ENCODE data around the gene MED8.

Gene MED8

DNA sequence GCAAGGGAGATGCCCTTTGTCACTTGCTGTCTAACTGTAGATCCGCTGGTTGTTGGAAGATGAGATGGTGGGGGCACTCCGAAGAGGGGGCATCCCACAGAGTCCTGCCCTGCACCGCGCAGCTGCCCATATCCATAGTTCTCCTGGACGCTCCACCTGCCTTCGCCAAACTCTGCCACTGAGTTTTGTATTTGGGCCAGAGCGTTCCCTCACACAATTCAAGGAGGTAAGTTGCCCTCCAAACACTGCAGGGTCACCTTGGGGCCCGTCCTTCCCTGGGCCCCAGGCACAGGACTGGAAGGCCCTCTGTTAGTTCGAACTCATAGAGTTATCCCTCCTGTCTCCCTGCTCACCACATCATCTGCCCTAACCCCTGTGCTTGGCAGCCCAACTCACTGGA is 42.1 kb upstream of the MED8 start:
- Histone ChIP-seq H3K36me3 (ENCODE audit: control insufficient read depth, insufficient read depth, low read length) (peaks cover 67% of the 10 kb centered on the region), H3K4me1 (ENCODE audit: control insufficient read depth, insufficient read depth, low read length) (peaks cover 2% of the 10 kb centered on the region), H3K4me3 (ENCODE audit: low read length) (no peak overlapping the region), H3K27me3 (ENCODE audit: control insufficient read depth, insufficient read depth, low read length) (no peaks in the 10 kb centered on the region), H3K9ac (ENCODE audit: low read length) (no peak overlapping the region), H3K27ac (ENCODE audit: low read depth, low read length) (no peak overlapping the region)

- Histone ChIP-seq H3K27ac (ENCODE audit: low read depth, low read length) (no peak overlapping the region), H3K9ac (ENCODE audit: low read length) (no peak overlapping the region), H3K36me3 (ENCODE audit: control insufficient read depth, insufficient read depth, low read length) (peaks cover 76% of the 10 kb centered on the region), H3K4me1 (ENCODE audit: control insufficient read depth, insufficient read depth, low read length) (no peaks in the 10 kb centered on the region), H3K4me3 (ENCODE audit: low read length) (no peak overlapping the region), H3K27me3 (ENCODE audit: control insufficient read depth, insufficient read depth, low read length) (no peaks in the 10 kb centered on the region)
These were observed 41.2 kb upstream of the MED8 start for GRCh38 chr1:43430831-43431230.

DNA sequence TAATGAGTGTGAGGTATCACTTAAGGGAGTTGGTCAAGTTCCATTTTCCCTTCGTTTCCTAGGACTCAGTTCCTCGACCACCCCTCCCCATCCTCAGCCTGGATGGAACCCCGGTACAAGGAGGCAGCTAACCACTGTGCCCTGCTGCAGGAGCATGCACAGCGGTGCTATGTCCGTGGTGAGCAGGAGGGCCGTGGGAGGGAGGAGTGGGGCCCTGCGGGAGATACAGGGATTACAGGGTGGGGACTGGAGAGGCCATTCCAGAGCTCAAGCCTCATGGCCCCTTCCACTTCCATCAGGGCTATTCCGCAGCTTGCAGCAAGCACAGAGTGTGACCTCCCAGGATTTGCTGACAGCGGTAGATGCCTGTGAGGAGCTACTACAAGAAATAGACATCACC is 38.3 kb upstream of the MED8 start:
- Histone ChIP-seq H3K9ac (ENCODE audit: low read length) (no peak overlapping the region), H3K4me3 (ENCODE audit: low read length) (no peak overlapping the region), H3K27ac (ENCODE audit: low read depth, low read length) (no peak overlapping the region), H3K27me3 (ENCODE audit: control insufficient read depth, insufficient read depth, low read length) (no peaks in the 10 kb centered on the region), H3K4me1 (ENCODE audit: control insufficient read depth, insufficient read depth, low read length) (no peaks in the 10 kb centered on the region), H3K36me3 (ENCODE audit: control insufficient read depth, insufficient read depth, low read length) (peaks cover 82% of the 10 kb centered on the region)

GRCh38 chr1:43427524-43427923 is 37.9 kb upstream of the MED8 start:
- peaks cover 82% of the 10 kb centered on the region for H3K36me3 ChIP-seq (ENCODE audit: control insufficient read depth, insufficient read depth, low read length)

GRCh38 chr1:43426221-43426620 is 36.6 kb upstream of the MED8 start:
- Histone ChIP-seq H3K27ac (ENCODE audit: low read depth, low read length) (no peak overlapping the region), H3K27me3 (ENCODE audit: control insufficient read depth, insufficient read depth, low read length) (no peaks in the 10 kb centered on the region), H3K9ac (ENCODE audit: low read length) (no peak overlapping the region), H3K4me3 (ENCODE audit: low read length) (no peak overlapping the region), H3K36me3 (ENCODE audit: control insufficient read depth, insufficient read depth, low read length) (peaks cover 81% of the 10 kb centered on the region), H3K4me1 (ENCODE audit: control insufficient read depth, insufficient read depth, low read length) (no peaks in the 10 kb centered on the region)

More at GRCh38 chr1:43427524-43427923, 37.9 kb upstream of the MED8 start:
- no peaks in the 10 kb centered on the region for H3K27me3 ChIP-seq (ENCODE audit: control insufficient read depth, insufficient read depth, low read length)
- H3K27ac ChIP-seq (ENCODE audit: low read depth, low read length): no peak overlapping the region
- no peaks in the 10 kb centered on the region for H3K4me1 ChIP-seq (ENCODE audit: control insufficient read depth, insufficient read depth, low read length)
- no peak overlapping the region for H3K4me3 ChIP-seq (ENCODE audit: low read length)
- no peak overlapping the region for H3K9ac ChIP-seq (ENCODE audit: low read length)

- no peak overlapping the region for H3K9ac ChIP-seq (ENCODE audit: low read length)
- H3K27me3 ChIP-seq (ENCODE audit: control insufficient read depth, insufficient read depth, low read length): no peaks in the 10 kb centered on the region
- no peak overlapping the region for H3K4me3 ChIP-seq (ENCODE audit: low read length)
- H3K27ac ChIP-seq (ENCODE audit: low read depth, low read length): no peak overlapping the region
- peaks cover 81% of the 10 kb centered on the region for H3K36me3 ChIP-seq (ENCODE audit: control insufficient read depth, insufficient read depth, low read length)
- no peaks in the 10 kb centered on the region for H3K4me1 ChIP-seq (ENCODE audit: control insufficient read depth, insufficient read depth, low read length)
These were observed 35.4 kb upstream of the MED8 start for GRCh38 chr1:43425045-43425444.

- H3K36me3 ChIP-seq (ENCODE audit: control insufficient read depth, insufficient read depth, low read length): peaks cover 82% of the 10 kb centered on the region
- no peak overlapping the region for H3K9ac ChIP-seq (ENCODE audit: low read length)
- no peak overlapping the region for H3K4me3 ChIP-seq (ENCODE audit: low read length)
- no peaks in the 10 kb centered on the region for H3K27me3 ChIP-seq (ENCODE audit: control insufficient read depth, insufficient read depth, low read length)
- no peaks in the 10 kb centered on the region for H3K4me1 ChIP-seq (ENCODE audit: control insufficient read depth, insufficient read depth, low read length)
- H3K27ac ChIP-seq (ENCODE audit: low read depth, low read length): no peak overlapping the region
These were observed 34.3 kb upstream of the MED8 start for GRCh38 chr1:43423672-43424550.

DNA sequence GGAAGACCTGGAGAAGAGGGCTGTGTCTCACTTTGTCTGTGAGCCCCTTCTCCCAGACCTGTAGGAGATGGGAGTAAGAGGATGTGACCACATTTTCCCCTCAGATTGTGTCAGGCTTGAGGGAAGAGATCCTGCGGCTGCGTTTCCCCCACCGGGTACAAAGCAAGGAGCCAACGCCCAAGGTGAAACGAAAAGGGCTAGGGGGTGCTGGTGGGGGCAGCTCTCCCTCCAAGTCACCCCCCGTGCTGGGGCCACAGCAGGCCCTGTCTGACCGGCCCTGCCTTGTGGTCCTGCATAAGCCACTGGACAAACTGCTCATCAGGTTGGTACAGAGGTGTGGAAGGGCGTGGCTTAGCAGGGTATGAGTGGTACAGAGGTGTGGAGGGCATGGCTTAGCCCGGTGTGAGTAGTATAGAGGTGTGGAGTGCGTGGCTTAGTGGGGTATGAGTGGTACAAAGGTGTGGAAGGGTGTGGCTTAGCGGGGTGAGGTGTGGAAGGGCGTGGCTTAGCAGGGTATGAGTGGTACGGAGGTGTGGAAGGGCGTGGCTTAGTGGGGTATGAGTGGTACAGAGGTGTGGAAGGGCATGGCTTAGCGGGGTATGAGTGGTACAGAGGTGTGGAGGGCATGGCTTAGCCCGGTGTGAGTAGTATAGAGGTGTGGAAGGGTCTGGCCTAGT is 33.5 kb upstream of the MED8 start:
- Histone ChIP-seq H3K27ac (ENCODE audit: low read depth, low read length) (no peak overlapping the region), H3K9ac (ENCODE audit: low read length) (no peak overlapping the region), H3K27me3 (ENCODE audit: control insufficient read depth, insufficient read depth, low read length) (no peaks in the 10 kb centered on the region), H3K4me1 (ENCODE audit: control insufficient read depth, insufficient read depth, low read length) (no peaks in the 10 kb centered on the region), H3K36me3 (ENCODE audit: control insufficient read depth, insufficient read depth, low read length) (peaks cover 80% of the 10 kb centered on the region), H3K4me3 (ENCODE audit: low read length) (no peak overlapping the region)

DNA sequence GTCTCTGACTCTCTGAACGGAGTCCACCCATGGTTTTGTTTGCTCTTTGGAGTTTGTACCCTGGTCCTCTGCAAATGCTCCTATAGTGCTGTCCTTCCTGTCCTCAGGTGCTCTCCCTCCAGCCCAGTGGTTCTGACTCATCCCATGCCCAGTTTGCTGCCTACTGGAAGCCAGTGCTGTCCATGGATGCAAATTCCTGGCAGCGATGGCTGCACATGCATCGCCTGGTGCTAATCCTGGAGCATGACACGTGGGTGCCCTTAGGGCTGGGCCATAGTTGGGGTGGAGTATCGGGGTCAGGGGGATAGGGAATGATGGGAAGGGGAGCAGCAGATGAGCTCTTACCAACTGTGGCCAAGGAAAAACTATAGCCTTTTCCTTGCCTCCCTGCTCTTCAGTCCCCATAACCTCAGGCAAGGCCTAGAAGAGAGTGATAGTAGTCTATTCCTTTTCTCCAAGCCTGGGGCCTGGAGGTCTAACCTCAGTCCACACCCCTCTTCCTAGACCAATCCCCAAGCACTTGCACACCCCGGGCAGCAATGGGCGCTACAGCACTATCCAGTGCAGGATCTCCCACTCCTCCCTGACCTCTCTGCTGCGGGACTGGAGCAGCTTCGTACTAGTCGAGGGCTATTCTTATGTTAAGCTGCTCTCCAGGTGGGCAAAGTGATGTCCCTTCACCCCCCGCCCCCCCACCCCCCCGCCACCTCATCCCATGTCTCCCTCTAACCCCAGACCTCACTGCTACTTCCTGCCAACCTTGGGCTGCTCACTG is 32.6 kb upstream of the MED8 start:
- Histone ChIP-seq H3K4me1 (ENCODE audit: control insufficient read depth, insufficient read depth, low read length) (no peaks in the 10 kb centered on the region), H3K36me3 (ENCODE audit: control insufficient read depth, insufficient read depth, low read length) (peaks cover 71% of the 10 kb centered on the region), H3K4me3 (ENCODE audit: low read length) (no peak overlapping the region), H3K27ac (ENCODE audit: low read depth, low read length) (no peak overlapping the region), H3K9ac (ENCODE audit: low read length) (no peak overlapping the region), H3K27me3 (ENCODE audit: control insufficient read depth, insufficient read depth, low read length) (no peaks in the 10 kb centered on the region)

DNA sequence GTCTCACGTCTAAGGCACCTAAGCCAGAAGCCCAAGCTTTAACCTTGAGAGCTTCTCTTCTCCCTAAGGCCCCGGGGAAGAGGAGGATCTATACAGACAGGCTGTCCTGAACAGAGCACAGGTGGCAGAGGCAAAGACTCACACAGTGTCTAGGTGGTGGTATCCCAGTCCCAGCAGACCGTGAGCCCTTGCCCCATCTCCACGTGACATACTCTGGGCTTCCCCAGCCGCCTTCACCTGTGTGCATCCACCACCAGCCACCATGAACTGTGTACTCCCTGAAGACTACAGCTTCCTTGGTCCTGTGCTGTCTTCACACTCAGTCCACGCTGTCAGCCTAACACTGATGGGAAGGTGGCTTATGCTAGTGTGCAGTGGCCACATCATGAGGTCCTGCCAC is 31.8 kb upstream of the MED8 start:
- H3K27ac ChIP-seq (ENCODE audit: low read depth, low read length): no peak overlapping the region
- H3K27me3 ChIP-seq (ENCODE audit: control insufficient read depth, insufficient read depth, low read length): no peaks in the 10 kb centered on the region
- H3K4me1 ChIP-seq (ENCODE audit: control insufficient read depth, insufficient read depth, low read length): no peaks in the 10 kb centered on the region
- H3K36me3 ChIP-seq (ENCODE audit: control insufficient read depth, insufficient read depth, low read length): peaks cover 69% of the 10 kb centered on the region
- H3K9ac ChIP-seq (ENCODE audit: low read length): no peak overlapping the region
- no peak overlapping the region for H3K4me3 ChIP-seq (ENCODE audit: low read length)

- Histone ChIP-seq H3K4me1 (ENCODE audit: control insufficient read depth, insufficient read depth, low read length) (no peaks in the 10 kb centered on the region), H3K9ac (ENCODE audit: low read length) (no peak overlapping the region), H3K27ac (ENCODE audit: low read depth, low read length) (no peak overlapping the region), H3K27me3 (ENCODE audit: control insufficient read depth, insufficient read depth, low read length) (no peaks in the 10 kb centered on the region), H3K36me3 (ENCODE audit: control insufficient read depth, insufficient read depth, low read length) (peaks cover 67% of the 10 kb centered on the region), H3K4me3 (ENCODE audit: low read length) (no peak overlapping the region)
These were observed 31.3 kb upstream of the MED8 start for GRCh38 chr1:43420874-43421273.

- H3K36me3 ChIP-seq (ENCODE audit: control insufficient read depth, insufficient read depth, low read length): peaks cover 58% of the 10 kb centered on the region
- no peak overlapping the region for H3K4me3 ChIP-seq (ENCODE audit: low read length)
- H3K4me1 ChIP-seq (ENCODE audit: control insufficient read depth, insufficient read depth, low read length): no peaks in the 10 kb centered on the region
- H3K9ac ChIP-seq (ENCODE audit: low read length): no peak overlapping the region
- H3K27ac ChIP-seq (ENCODE audit: low read depth, low read length): no peak overlapping the region
- no peaks in the 10 kb centered on the region for H3K27me3 ChIP-seq (ENCODE audit: control insufficient read depth, insufficient read depth, low read length)
These were observed 30.2 kb upstream of the MED8 start for GRCh38 chr1:43419627-43420425.
